HL-60/S4 (cell line): Measurements from ENCODE around the gene KRT76.

ENCODE experiments used
- in situ Hi-C: fragments of 300-500 bp; cut with MboI; formaldehyde crosslinking; loops from 2 replicates; pipeline ENCODE4 v1.14.3; 2022; ENCODE audit warnings: low sequenced_read_pairs

The KRT76 gene

DNA sequence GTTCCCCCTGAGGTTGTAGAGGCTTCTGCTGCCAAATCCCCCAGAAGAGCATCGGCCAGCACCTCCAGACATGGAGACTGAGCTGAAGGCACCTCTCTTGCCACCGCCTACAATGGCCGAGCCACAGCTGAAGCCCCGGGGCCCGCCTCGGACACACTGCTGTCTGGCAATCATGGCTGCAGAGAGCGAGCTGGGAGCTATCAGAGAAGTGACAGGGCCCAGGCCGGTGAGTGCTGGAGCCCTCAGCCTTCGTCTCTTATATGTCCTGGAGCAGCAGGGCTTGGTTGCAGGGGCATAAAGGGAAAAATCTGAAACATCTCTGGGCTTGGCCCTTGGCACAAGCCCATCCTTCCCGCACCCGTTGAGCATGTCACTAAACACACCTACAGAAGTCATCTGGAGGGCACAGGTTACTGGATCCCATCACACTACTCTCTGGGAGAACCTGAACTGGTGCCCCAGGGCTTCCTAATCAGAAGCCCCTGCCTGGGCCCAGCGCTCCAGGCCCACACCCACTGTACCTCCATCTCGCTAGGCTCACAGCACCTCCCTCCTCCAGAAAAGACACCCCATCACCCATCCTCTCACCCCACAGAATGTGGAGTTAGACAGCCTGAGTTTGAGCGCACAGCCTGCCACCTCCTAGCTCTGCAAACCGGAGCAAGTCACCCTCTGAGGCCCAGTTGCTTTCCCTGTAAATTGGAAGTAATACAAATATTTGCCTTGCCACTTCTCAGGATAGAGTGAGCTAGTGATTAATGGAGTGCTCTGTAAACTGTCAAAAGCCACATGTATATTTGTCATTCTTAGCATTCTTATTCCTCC lies 37.0 kb upstream of the KRT76 start, which contains the start of gene KRT4:
Gene KRT4 (minus strand): TSS at position 232 of the 825 bp plus-strand sequence. CDS start 58 bp downstream, at position 174.
- in situ Hi-C loops: no loop called here

- in situ Hi-C loops: no loop called here
Measured at GRCh38 chr12:52813203-52813819, 36.2 kb upstream of the KRT76 start.

DNA sequence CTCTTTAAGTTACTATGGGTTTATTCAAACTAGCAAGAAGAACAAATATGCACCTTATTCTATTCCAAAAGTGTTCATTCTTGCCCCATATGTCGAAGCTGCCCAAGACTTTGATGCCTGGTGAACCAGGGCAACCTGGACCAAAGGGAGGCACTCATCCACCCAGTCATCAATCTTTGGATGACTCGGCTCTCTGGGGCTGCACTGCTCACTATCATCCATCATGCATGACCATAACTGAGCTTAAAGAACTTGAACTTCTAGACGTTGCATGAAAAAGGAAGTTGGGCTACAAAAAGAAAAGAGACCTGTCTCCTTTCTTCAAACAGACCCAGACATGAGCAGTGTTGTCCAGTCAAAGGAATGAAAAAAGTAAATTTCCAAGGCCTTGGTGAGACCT lies 35.6 kb upstream of the KRT76 start:
- in situ Hi-C loops: no loop called here

DNA sequence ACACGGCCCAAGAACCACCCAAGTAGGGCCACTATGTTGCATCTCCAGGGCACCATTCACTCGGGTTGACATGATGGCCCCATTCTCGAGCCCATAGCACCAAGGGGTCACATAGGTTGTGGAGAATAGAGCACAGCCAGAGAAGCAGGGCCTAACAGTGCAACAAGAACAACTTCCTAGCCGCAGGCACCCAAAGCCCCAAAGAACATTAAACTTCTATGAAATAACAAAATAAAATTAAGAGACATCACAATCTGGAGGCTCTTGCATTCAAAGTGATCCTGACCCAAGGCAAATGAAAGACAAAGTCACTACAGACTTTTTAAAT lies 34.9 kb upstream of the KRT76 start:
- in situ Hi-C loops: no loop called here

GRCh38 chr12:52811191-52812072 lies 34.3 kb upstream of the KRT76 start:
- in situ Hi-C loops: no loop called here

DNA sequence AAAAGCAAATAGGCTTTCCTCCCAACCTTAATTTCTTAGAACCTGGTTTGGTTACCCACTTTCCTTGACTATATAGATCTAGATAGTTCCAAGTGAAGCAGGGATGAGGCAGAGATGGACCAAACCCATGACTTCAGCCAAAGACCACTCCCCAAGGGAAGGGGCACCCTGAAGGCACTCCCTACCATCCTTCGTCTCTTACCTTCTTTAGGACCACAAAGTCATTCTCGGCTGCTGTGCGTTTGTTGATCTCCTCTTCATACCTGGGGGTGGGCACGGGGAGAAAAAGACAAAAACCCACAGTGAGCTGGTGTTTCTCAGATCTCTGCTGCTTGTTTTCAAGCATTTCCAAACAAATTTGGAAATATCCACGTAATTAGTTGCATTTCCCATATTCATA lies 33.4 kb upstream of the KRT76 start:
- in situ Hi-C loops: no loop called here

- in situ Hi-C loops: no loop called here
Measured at GRCh38 chr12:52809166-52809565, 32.0 kb upstream of the KRT76 start.

- in situ Hi-C loops: no loop called here
Measured at GRCh38 chr12:52808573-52809160, 31.5 kb upstream of the KRT76 start.

DNA sequence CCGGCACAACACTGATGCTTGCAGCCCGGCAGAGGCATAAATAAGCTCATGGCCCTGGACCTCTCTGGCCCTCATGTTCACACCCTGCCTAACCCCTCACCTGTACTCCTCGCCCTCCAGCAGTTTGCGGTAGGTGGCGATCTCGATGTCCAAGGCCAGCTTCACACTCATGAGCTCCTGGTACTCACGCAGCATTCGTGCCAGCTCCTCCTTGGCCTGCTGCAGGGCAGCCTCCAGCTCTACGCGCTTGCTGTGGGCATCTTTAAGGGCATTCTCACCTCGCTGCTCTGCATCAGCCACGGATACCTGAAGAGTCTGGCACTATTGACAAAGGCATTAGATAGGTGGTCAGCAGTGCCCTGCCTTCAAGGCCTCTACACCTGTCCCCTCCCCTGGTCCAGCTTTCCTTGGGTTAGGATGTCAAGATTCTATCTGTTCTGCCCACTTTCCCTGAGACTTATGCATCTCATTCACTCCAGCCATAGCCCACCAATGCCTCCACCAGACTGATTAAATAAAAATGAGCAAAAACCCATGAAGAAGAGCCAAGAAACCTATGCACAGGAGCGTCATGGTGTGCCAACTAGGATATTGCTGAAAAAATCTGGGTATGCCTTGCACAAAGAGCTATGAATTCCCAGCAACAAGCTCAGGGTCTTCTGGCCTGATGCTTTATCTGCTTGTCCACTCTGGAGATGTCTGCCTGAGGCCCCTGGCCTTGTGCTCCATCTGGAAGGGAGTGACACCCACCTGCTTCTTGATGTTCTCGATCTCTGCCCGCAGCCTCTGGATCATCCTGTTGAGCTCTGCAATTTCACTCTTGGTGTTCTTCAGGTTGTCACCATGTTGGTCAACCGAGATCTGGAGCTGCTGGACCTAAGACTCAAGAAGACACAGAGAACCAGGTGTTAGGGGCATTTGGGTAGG lies 30.7 kb upstream of the KRT76 start:
- in situ Hi-C loops: no loop called here

GRCh38 chr12:52806821-52807543 lies 29.8 kb upstream of the KRT76 start:
- in situ Hi-C loops: no loop called here

GRCh38 chr12:52806169-52806811 lies 29.1 kb upstream of the KRT76 start:
- in situ Hi-C loops: no loop called here

DNA sequence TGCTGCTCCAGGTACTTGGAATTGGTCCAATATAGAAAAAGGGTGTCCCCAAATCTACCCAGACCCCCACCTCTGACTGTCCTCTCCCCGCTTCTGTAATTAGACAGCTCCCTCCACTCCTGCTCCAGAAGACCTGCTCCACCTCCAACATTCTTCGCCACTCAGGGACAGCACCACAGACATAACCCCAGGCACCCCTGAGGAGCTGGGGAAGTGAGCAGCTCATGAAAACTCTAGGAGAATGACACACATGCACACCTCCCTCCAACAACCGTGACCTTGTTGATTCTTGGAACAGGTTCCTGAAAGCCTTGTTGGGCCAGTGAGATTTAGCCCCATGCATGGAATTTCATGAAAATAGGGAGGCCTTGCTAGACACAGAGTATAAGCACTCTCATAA lies 28.6 kb upstream of the KRT76 start:
- in situ Hi-C loops: no loop called here

DNA sequence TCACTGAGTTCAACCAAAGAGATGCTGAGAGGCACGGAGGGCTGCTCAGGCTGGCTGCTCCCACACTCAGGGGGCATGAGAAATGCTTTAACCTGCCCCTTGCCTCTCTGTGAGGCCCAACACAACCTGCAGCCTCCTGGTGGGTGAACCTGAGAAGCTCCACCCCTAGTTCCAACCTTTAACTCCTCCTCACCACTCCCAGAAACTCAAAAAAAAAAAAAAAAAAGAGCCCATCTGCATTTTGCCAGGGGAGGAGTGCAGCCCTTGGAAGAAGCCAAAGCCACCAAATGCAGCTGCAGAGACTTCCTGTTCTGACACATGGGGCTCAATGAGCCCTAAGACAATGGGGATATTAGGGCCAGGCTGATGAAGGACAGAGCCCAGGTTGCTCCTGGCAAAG lies 27.9 kb upstream of the KRT76 start:
- in situ Hi-C loops: no loop called here

DNA sequence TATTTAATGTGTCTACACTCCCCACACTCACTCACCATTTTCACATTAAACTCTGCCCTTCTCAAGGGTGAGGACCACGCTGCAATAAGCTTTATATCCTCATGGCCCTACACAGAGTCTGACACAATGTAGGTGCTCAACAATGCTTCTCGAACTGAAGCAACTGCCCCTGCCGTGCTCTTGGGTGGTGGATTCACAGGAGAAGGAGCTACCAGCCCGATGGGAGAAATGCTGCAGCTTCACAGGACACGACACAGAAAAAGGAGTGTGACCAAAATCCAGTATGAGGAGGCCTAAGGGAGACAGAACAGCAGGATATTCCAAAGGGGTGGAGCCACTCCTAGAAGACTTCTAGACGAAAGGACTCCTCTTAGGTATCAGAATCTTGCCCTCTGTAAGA lies 25.3 kb upstream of the KRT76 start:
- in situ Hi-C loops: no loop called here

DNA sequence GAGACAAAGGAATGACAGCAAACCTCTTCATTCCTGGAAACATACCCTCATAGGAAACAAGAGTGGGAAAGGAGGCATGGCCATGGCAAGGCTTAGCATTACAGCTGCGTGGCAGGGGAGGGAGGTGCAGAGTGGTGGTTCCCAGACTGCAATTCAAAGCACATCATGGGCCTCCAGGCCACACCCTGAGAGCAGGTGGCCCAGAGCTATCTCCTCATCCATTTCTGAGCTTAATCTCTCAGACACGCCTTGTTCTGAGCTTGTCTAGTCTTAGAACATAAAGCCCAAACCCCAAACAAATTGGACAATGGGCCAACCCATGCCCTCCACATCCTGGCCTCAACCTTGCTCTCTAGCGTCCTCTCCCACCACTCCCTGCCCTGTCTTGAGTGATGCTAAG lies 24.6 kb upstream of the KRT76 start:
- in situ Hi-C loops: no loop called here

DNA sequence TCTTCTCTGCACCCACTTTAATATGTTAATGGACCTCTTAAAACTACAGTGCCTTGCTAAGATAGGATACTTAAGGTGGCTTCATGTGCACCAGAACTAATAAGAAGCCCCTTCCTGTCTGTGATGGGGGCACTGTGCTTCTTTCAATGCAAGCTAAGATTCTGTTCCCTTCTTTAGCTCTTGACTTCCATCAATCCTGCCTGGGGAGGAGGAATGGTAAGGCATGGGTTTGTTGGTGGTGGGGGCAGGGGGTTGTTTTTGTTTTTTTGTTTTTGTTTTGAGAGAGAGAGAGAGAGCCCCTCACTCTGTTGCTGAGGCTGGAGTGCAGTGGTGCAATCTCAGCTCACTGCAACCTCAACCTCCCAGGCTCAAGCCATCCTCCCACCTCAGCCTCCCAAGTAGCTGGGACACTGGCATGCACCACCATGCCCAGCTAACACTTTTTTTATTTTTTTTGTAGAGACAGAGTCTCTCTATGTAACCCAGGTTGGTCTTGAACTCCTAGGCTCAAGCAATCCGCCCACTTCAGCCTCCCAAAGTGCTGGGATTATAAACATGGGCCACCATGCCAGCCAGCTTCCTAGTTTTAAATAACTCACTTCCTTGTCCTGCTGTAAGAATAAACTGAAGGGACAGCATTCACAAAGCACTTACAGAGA lies 23.2 kb upstream of the KRT76 start:
- in situ Hi-C loops: no loop called here

GRCh38 chr12:52799505-52800211 lies 22.5 kb upstream of the KRT76 start:
- in situ Hi-C loops: no loop called here
